ENCODE results near the gene KLK8.

GRCh38 chr19:51025401-51025800 is 24.0 kb upstream of the KLK8 start:
- TF ChIP-seq GATA2 (IDR thresholded peaks at IDR 0.05; ENCODE audit: low read depth, low read length) = no peak
- TF ChIP-seq GATA3 (IDR thresholded peaks at IDR 0.05; ENCODE audit: low read depth, low read length) = no peak

Data from SH-SY5Y (cell line).